Measurements from ENCODE around the gene CKLF.
A peak's percentile ranks its signal among the peaks of the same experiment; 100 is the strongest.

Gene CKLF, protein sequence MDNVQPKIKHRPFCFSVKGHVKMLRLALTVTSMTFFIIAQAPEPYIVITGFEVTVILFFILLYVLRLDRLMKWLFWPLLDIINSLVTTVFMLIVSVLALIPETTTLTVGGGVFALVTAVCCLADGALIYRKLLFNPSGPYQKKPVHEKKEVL

DNA sequence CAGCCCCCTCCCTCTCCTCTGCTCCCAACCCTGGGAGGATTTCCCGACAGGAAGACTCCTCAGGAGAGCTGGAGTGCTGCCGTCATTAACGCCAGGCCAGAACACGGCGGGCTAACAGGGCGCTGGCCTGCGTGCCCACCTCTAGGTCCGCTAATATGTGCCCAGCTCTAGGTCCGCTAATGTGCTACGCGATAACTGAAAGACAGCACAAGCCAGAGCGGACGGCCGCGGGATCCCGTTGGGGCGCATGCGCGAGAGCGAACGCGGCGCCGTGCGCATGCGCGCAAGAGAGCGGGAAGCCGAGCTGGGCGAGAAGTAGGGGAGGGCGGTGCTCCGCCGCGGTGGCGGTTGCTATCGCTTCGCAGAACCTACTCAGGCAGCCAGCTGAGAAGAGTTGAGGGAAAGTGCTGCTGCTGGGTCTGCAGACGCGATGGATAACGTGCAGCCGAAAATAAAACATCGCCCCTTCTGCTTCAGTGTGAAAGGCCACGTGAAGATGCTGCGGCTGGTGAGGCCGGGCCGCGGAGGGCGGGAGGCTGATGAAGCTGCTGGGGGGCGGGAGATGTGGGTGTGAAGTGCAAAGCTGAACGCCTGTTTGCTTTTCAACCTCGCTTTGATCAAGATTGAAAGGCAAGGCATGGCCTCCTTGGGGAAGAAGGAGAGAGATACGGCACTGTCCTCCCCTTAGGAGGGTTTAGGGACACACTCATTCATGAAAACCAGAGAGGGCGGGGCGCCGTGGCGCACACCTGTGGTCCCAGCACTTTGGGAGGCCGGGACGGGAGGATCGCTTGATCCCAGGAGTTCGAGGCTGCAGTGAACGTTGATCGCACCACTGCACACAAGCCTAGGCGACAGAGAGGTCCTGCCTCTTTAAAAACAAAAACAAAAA, at the start of gene CKLF:
Gene CKLF (plus strand): TSS at position 291 of the 892 bp plus-strand sequence. CDS start 140 bp downstream, at position 431.
- peaks cover 5% of the 10 kb centered on the region for H3K4me1 ChIP-seq (ENCODE audit: control insufficient read depth, low read depth, low read length)
- peak within 1 kb of the TSS; percentile 5 for H3K9ac ChIP-seq (ENCODE audit: low read length)
- H3K27ac ChIP-seq (ENCODE audit: low read length), result no peak within 1 kb of the TSS

DNA sequence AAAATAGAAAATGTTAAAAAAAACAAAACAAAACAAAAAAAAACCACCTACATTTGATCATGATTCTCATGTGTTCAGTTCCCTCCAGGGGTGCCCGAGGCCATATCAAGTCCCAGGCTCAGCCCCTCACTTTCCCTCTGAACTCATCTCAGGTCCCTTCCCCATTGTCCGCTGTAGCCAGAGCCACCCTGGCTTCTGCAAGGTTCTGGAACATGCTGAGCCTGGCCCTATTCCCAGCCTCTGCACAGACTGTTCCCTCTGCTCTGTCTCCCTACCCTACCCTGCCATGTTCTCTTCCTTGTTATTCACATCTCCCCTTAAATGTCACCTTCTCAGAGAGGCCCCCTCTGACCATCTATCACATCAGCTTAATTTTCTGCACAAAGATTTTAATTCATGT, 49.3 kb upstream of the CKLF start:
- Histone ChIP-seq H3K27me3 (ENCODE audit: control insufficient read depth, insufficient read depth, low read length) (no peaks in the 10 kb centered on the region), H3K9ac (ENCODE audit: low read length) (no peak overlapping the region), H3K4me1 (ENCODE audit: control insufficient read depth, low read depth, low read length) (no peaks in the 10 kb centered on the region), H3K9me3 (ENCODE audit: control insufficient read depth, low read depth, low read length) (no peaks in the 10 kb centered on the region), H3K27ac (ENCODE audit: low read length) (no peak overlapping the region), H3K4me3 (ENCODE audit: low read length) (no peak overlapping the region), H3K36me3 (ENCODE audit: control insufficient read depth, low read depth, low read length) (no peaks in the 10 kb centered on the region)

More for the DNA sequence above, at the start of gene CKLF:
- Histone ChIP-seq H3K9me3 (ENCODE audit: control insufficient read depth, low read depth, low read length) (no peaks in the 10 kb centered on the region), H3K36me3 (ENCODE audit: control insufficient read depth, low read depth, low read length) (peaks cover 2% of the 10 kb centered on the region), H3K4me3 (ENCODE audit: low read length) (peak within 1 kb of the TSS; percentile 43), H3K27me3 (ENCODE audit: control insufficient read depth, insufficient read depth, low read length) (peaks cover 17% of the 10 kb centered on the region)

DNA sequence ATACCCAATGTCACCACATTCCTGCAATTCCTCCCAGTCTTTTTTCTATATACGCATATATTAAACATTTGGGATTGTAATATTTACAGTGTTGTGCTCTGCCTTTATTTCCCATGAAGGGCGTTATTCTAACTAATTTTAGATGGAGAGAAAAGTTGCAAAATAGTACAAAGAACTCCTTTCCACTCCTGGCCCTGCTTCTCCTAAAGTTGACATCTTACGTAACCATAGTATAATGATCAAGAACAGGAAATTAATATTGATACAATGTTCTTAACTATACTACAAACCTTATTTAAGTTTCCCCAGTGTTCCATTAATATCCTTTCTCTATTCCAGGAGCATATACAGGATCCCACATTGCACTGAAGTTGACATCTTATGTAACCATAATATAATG, 48.8 kb upstream of the CKLF start:
- no peak overlapping the region for H3K9ac ChIP-seq (ENCODE audit: low read length)
- no peaks in the 10 kb centered on the region for H3K9me3 ChIP-seq (ENCODE audit: control insufficient read depth, low read depth, low read length)
- H3K27me3 ChIP-seq (ENCODE audit: control insufficient read depth, insufficient read depth, low read length), result no peaks in the 10 kb centered on the region
- no peaks in the 10 kb centered on the region for H3K4me1 ChIP-seq (ENCODE audit: control insufficient read depth, low read depth, low read length)
- H3K4me3 ChIP-seq (ENCODE audit: low read length), result no peak overlapping the region
- no peak overlapping the region for H3K27ac ChIP-seq (ENCODE audit: low read length)
- no peaks in the 10 kb centered on the region for H3K36me3 ChIP-seq (ENCODE audit: control insufficient read depth, low read depth, low read length)

DNA sequence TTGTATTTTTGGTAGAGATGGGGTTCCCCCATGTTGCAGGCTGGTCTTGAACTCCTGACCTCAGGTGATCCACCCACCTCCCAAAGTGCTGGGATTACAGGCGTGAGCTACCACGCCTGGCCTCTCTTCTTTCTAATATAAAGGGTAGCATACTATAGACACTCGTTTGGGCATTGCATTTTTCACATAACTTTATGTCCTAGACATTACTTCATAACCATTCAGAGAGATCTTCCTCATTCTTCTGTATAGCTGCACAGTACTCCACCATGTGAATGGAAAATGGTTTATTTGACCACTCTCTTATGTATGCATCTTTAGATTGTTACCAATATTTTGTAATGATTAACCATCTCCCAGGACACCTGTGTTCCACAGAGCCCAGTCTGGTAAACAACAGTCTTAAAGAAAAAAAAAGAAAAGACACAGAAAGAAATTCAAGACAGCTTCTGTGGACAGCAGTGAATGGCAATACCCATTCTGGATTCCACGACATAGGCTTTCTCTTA, 44.6 kb upstream of the CKLF start:
- Histone ChIP-seq H3K36me3 (ENCODE audit: control insufficient read depth, low read depth, low read length) (no peaks in the 10 kb centered on the region), H3K27me3 (ENCODE audit: control insufficient read depth, insufficient read depth, low read length) (no peaks in the 10 kb centered on the region), H3K9ac (ENCODE audit: low read length) (no peak overlapping the region), H3K9me3 (ENCODE audit: control insufficient read depth, low read depth, low read length) (no peaks in the 10 kb centered on the region), H3K27ac (ENCODE audit: low read length) (no peak overlapping the region), H3K4me3 (ENCODE audit: low read length) (no peak overlapping the region), H3K4me1 (ENCODE audit: control insufficient read depth, low read depth, low read length) (peaks cover 19% of the 10 kb centered on the region)

DNA sequence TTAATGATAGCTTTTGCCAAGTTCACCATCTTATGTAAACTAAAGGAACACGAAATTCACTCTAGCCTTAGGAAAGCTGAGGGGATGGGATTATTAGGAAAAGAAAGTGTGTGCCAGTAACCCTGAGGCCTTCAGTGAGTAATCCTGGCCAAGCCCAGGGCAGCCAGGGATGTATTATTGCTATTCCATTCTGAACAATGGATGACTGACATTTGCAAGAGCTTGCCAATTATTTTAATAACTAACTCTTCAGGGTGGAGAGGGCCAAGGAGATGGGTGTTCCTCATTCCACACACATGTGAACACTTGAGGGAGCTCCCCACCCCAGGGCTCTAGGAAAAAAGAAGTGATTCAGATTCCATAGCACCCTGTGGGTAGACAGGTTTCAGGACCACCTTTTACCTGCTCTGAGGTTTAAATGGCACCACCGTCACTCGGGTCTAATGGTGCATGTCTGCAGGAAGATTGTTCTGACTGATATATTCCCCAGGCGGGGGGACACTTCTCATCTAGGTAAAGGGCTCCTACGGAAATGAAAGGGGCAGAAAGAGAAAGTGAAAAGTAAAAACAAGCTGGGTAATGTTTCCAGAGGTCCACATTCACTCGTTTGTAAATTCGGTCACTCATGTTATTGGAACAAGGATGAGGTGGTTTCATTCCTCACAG, 44.0 kb upstream of the CKLF start:
- no peak overlapping the region for H3K4me3 ChIP-seq (ENCODE audit: low read length)
- H3K27ac ChIP-seq (ENCODE audit: low read length), result no peak overlapping the region
- no peak overlapping the region for H3K9ac ChIP-seq (ENCODE audit: low read length)

DNA sequence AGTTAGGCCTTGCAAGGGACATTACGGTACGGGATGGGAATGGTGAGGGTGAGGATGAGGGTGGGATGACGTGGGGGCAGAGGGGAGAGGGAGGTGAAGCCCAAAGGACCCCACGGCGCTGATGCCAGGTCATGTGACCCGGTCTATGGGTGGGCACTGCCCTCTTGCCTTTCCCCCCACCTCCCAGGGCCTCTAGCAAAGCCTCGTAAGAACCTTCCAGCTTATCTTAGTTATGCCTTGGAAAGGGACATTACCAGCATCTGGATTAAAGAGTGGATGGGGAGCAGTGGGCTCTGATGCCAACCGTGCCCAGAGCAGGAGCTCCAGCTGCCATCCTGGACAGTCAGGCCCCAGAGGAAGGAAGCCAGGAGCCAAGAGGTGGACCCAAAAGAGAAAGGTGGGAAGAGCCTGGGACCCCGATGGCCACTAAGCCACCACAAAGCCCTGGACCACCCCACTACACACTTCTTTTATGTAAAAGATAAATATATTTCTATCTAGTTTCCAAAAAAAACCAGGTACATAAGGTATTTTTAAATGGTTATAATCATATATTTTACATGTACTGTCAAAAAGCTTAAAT, 43.4 kb upstream of the CKLF start:
- Histone ChIP-seq H3K4me3 (ENCODE audit: low read length) (no peak overlapping the region), H3K9ac (ENCODE audit: low read length) (no peak overlapping the region), H3K27ac (ENCODE audit: low read length) (no peak overlapping the region)

More for the DNA sequence above, 44.0 kb upstream of the CKLF start:
- Histone ChIP-seq H3K9me3 (ENCODE audit: control insufficient read depth, low read depth, low read length) (no peaks in the 10 kb centered on the region), H3K36me3 (ENCODE audit: control insufficient read depth, low read depth, low read length) (no peaks in the 10 kb centered on the region), H3K4me1 (ENCODE audit: control insufficient read depth, low read depth, low read length) (peaks cover 20% of the 10 kb centered on the region), H3K27me3 (ENCODE audit: control insufficient read depth, insufficient read depth, low read length) (no peaks in the 10 kb centered on the region)

DNA sequence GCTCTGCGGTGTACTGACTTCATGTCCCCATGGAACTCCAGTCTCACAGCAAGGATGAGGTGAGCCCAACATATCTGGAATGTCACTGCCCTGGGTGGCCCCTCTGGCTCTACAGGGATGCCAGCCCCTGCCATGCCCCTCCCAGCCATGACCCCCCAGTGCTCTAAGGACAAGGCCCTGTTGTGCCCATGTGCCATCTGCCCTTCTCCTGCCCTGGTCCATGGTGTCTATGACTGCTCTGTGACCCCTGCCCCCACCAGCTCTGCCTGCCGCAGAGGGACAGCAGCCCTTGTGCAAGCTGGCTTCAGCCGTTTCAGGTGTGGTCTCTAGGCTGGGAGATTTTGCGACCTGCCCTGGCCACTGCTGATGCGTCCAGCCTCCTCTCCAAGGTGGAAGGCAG, 42.8 kb upstream of the CKLF start:
- Histone ChIP-seq H3K9me3 (ENCODE audit: control insufficient read depth, low read depth, low read length) (no peaks in the 10 kb centered on the region), H3K4me3 (ENCODE audit: low read length) (no peak overlapping the region), H3K36me3 (ENCODE audit: control insufficient read depth, low read depth, low read length) (no peaks in the 10 kb centered on the region), H3K4me1 (ENCODE audit: control insufficient read depth, low read depth, low read length) (peaks cover 20% of the 10 kb centered on the region), H3K9ac (ENCODE audit: low read length) (no peak overlapping the region), H3K27me3 (ENCODE audit: control insufficient read depth, insufficient read depth, low read length) (no peaks in the 10 kb centered on the region), H3K27ac (ENCODE audit: low read length) (no peak overlapping the region)

More for the DNA sequence above, 43.4 kb upstream of the CKLF start:
- Histone ChIP-seq H3K4me1 (ENCODE audit: control insufficient read depth, low read depth, low read length) (peaks cover 20% of the 10 kb centered on the region), H3K27me3 (ENCODE audit: control insufficient read depth, insufficient read depth, low read length) (no peaks in the 10 kb centered on the region), H3K9me3 (ENCODE audit: control insufficient read depth, low read depth, low read length) (no peaks in the 10 kb centered on the region), H3K36me3 (ENCODE audit: control insufficient read depth, low read depth, low read length) (no peaks in the 10 kb centered on the region)

DNA sequence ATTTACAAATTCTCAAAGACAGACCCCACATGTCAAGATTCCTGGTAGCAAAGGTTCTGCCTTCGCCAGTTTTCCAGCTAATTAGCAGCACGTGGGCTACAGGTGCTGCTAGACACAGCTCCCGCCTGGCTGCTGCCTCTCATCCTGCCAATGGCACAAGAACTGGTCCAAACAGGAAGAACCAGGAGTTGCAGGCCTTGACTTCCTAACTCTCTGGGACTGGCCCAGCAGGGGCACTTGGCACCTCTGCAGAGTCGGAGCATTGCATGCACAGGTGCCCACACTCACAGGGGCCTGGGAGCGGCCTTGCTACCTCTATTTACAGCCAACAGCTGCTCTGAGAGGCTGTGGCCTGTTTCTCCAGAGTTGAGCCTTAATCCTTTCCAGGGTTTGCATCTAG, 42.1 kb upstream of the CKLF start:
- H3K9me3 ChIP-seq (ENCODE audit: control insufficient read depth, low read depth, low read length), result no peaks in the 10 kb centered on the region
- peaks cover 20% of the 10 kb centered on the region for H3K4me1 ChIP-seq (ENCODE audit: control insufficient read depth, low read depth, low read length)
- H3K27ac ChIP-seq (ENCODE audit: low read length), result no peak overlapping the region
- H3K27me3 ChIP-seq (ENCODE audit: control insufficient read depth, insufficient read depth, low read length), result no peaks in the 10 kb centered on the region
- H3K9ac ChIP-seq (ENCODE audit: low read length), result no peak overlapping the region
- no peaks in the 10 kb centered on the region for H3K36me3 ChIP-seq (ENCODE audit: control insufficient read depth, low read depth, low read length)
- H3K4me3 ChIP-seq (ENCODE audit: low read length), result no peak overlapping the region

DNA sequence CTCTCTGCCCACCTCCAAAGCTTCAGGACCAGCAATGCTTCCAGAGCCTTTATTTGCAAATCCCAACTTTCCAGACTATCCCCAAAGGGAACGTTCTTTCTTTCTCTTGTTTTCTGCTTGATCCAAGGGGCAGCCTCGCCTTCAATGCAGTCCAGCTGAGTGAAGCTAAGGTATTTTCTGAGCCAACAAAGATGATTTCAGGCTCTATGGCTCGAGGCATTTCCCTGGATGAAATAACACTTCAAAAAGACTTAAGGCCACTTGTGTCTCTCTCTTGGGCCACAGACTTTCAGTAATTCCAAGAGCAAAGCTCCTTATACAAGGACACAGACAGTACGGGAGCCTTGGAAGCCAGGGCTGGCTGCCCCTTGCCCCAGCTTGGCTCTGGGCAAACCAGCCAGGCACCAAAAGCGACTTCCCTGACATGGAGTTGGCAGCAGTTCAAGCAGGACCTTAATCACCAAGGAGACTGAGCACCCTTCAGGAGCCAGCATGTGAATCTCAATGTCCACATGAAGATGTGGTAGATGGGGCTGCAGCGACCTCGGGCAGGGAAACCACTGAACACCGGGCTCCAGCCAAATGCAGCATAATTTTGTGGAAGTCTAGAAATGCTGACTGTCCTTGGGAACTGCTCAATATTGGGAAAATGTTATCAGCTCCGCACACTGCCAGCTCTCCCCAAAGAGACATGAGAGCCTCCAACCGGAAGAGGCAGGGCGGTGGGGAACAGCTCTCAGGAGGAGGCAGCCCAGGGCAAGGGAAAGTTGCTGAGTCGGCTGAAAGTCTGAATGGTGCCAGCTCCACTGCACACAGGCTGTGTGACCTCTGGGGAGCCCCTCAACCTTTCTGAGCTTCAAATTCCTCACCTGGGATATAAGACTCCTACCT, 41.4 kb upstream of the CKLF start:
- Histone ChIP-seq H3K27ac (ENCODE audit: low read length) (no peak overlapping the region), H3K4me3 (ENCODE audit: low read length) (no peak overlapping the region), H3K9me3 (ENCODE audit: control insufficient read depth, low read depth, low read length) (no peaks in the 10 kb centered on the region), H3K27me3 (ENCODE audit: control insufficient read depth, insufficient read depth, low read length) (no peaks in the 10 kb centered on the region), H3K36me3 (ENCODE audit: control insufficient read depth, low read depth, low read length) (no peaks in the 10 kb centered on the region), H3K4me1 (ENCODE audit: control insufficient read depth, low read depth, low read length) (peaks cover 20% of the 10 kb centered on the region), H3K9ac (ENCODE audit: low read length) (no peak overlapping the region)

DNA sequence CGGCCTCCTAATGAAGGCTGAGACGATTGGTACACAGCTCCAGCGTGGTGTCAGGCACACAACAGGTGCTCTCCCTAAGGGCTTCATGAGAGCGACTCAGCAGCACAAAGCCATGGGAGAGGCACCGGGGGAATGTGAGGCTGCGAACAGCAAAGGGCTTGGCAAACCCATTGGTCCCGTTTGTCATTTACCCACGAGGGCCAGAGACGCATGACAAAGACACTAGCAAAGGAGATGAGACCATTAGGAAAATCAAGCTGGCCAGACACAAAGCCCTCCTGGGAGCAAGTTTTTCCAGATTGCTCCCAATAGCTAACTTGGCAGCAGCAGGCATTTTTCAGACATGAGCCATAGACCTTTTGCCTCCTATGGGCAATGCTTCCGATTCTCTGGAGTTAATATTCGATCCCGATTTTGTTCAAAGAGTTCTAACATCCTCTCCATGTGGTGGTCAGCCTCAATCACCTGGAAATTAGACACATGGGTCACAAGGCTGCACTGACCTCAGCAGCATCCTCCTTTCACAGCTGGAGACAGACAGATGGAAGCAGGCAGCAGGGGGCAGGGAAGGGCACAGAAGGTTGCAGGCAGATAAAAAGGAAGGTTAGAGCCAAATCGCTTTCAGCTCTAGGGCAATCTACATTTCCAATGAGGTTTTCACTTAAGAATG, 40.6 kb upstream of the CKLF start:
- H3K9ac ChIP-seq (ENCODE audit: low read length), result peak overlapping the region; percentile 7
- H3K9me3 ChIP-seq (ENCODE audit: control insufficient read depth, low read depth, low read length), result no peaks in the 10 kb centered on the region
- peaks cover 20% of the 10 kb centered on the region for H3K4me1 ChIP-seq (ENCODE audit: control insufficient read depth, low read depth, low read length)
- no peaks in the 10 kb centered on the region for H3K36me3 ChIP-seq (ENCODE audit: control insufficient read depth, low read depth, low read length)
- H3K27me3 ChIP-seq (ENCODE audit: control insufficient read depth, insufficient read depth, low read length), result no peaks in the 10 kb centered on the region
- no peak overlapping the region for H3K4me3 ChIP-seq (ENCODE audit: low read length)
- H3K27ac ChIP-seq (ENCODE audit: low read length), result peak overlapping the region; percentile 26
